OCI-LY1 (cell line): Measurements from ENCODE around the gene MLXIP.

Experiments
- H2AFZ ChIP-seq: fragments of 200-600 bp; sonication (generic), shearing (Covaris generic); 2 replicates; pipeline ENCODE4 v1.6.0; 2014; ENCODE audit warnings: antibody characterized with exemption, mild to moderate bottlenecking, low read length
- H3F3A ChIP-seq: fragments of 200-600 bp; sonication (generic), shearing (Covaris generic); 2 replicates; pipeline ENCODE4 v1.6.0; 2014; ENCODE audit warnings: mild to moderate bottlenecking, antibody characterized with exemption, low read length, moderate library complexity; ENCODE audit not compliant: insufficient read depth
- H3K27ac ChIP-seq: fragments of 200-600 bp; sonication (generic); 2 replicates; pipeline ENCODE4 v1.5.1; 2014; ENCODE audit warnings: low read length, mixed run types, mild to moderate bottlenecking, low read depth; ENCODE audit not compliant: poor library complexity, severe bottlenecking
- H3K27me3 ChIP-seq: fragments of 200-600 bp; sonication (generic); 2 replicates; pipeline ENCODE4 v1.6.0; 2014; ENCODE audit warnings: antibody characterized with exemption, mild to moderate bottlenecking, low read length, moderate library complexity; ENCODE audit not compliant: insufficient read depth
- H3K36me3 ChIP-seq: fragments of 200-600 bp; sonication (generic); 2 replicates; pipeline ENCODE4 v1.6.1; 2014; ENCODE audit warnings: mild to moderate bottlenecking, antibody characterized with exemption, low read length, moderate library complexity, mixed read lengths; ENCODE audit not compliant: insufficient read depth
- H3K4me1 ChIP-seq: fragments of 200-600 bp; sonication (generic); 2 replicates; pipeline ENCODE4 v1.5.1; 2014; ENCODE audit warnings: mild to moderate bottlenecking, low read length, moderate library complexity; ENCODE audit not compliant: insufficient read depth, severe bottlenecking
- H3K4me2 ChIP-seq: fragments of 200-600 bp; sonication (generic), shearing (Covaris generic); 2 replicates; pipeline ENCODE4 v1.6.1; 2014; ENCODE audit warnings: low read length
- H3K4me3 ChIP-seq: fragments of 200-600 bp; sonication (generic); 2 replicates; pipeline ENCODE4 v1.5.1; 2014; ENCODE audit warnings: low read length, low read depth, mild to moderate bottlenecking, mixed read lengths; ENCODE audit not compliant: poor library complexity, severe bottlenecking
- H3K79me2 ChIP-seq: fragments of 200-600 bp; shearing (Covaris generic); 2 replicates; pipeline ENCODE4 v1.6.1; 2016; ENCODE audit warnings: mixed run types, low read length, mixed read lengths; ENCODE audit not compliant: insufficient read depth
- H3K9ac ChIP-seq: fragments of 200-600 bp; sonication (generic), shearing (Covaris generic); 2 replicates; pipeline ENCODE4 v1.6.1; 2014; ENCODE audit warnings: mild to moderate bottlenecking, low read length, mixed read lengths
- H3K9me2 ChIP-seq: fragments of 200-600 bp; sonication (generic), shearing (Covaris generic); 2 replicates; pipeline ENCODE4 v1.6.1; 2014; ENCODE audit warnings: low read depth, mild to moderate bottlenecking, low read length, mixed read lengths
- H3K9me3 ChIP-seq: fragments of 200-600 bp; shearing (Covaris generic); 2 replicates; pipeline ENCODE4 v1.6.1; 2014; ENCODE audit warnings: low read length, mixed read lengths
- H4K20me1 ChIP-seq: fragments of 200-600 bp; sonication (generic), shearing (Covaris generic); 2 replicates; pipeline ENCODE4 v1.6.0; 2016; ENCODE audit warnings: mild to moderate bottlenecking, low read length; ENCODE audit not compliant: insufficient read depth
- EZH2 ChIP-seq: fragments of 200-600 bp; sonication (generic), shearing (Covaris generic); IDR thresholded peaks from 2 replicates; pipeline ENCODE4 v1.8.0; 2017; ENCODE audit warnings: borderline replicate concordance, mixed run types, mild to moderate bottlenecking, antibody characterized with exemption, low read length, moderate library complexity, mixed read lengths
- TF ChIP-seq, protein P1 (sequence below): fragments of 200-600 bp; sonication (generic), shearing (Covaris generic); IDR thresholded peaks from 2 replicates; pipeline ENCODE4 v1.5.1; 2017; ENCODE audit warnings: mild to moderate bottlenecking, antibody characterized with exemption, low read length, moderate library complexity, mixed read lengths

Gene MLXIP

DNA sequence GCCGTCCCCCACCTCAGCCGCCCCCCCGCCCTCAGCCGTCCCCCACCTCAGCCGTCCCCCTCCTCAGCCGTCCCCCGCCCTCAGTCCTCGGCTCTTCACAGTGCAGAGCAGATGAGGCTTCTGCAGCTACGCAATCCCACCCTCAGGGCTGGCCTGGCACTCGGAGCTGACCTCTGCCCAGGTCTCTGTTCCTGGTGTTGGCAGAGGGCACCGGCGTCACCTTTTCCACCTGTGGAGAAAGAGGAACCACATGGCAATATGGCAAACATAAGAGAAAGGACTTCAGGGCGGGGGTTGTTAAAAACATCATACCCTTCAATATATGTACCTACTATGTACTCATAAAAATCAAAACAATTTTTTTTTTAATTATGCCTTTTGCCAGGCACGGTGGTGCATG is 45.8 kb downstream of the MLXIP start:
- Histone ChIP-seq H3K9me3 (no peaks in the 10 kb centered on the region), H3K4me2 (no peak overlapping the region), H3F3A (no peaks in the 10 kb centered on the region), H3K79me2 (no peaks in the 10 kb centered on the region), H3K9ac (no peak overlapping the region), H3K4me3 (no peak overlapping the region), H3K27ac (no peak overlapping the region), H3K9me2 (no peaks in the 10 kb centered on the region), H3K27me3 (no peaks in the 10 kb centered on the region), H3K4me1 (peaks cover 27% of the 10 kb centered on the region), H2AFZ (no peak overlapping the region), H3K36me3 (peaks cover 5% of the 10 kb centered on the region; the same call in 1 of the 2 replicates), H4K20me1 (no peaks in the 10 kb centered on the region)
- TF ChIP-seq EZH2: no peak
- TF ChIP-seq, protein P1, sequence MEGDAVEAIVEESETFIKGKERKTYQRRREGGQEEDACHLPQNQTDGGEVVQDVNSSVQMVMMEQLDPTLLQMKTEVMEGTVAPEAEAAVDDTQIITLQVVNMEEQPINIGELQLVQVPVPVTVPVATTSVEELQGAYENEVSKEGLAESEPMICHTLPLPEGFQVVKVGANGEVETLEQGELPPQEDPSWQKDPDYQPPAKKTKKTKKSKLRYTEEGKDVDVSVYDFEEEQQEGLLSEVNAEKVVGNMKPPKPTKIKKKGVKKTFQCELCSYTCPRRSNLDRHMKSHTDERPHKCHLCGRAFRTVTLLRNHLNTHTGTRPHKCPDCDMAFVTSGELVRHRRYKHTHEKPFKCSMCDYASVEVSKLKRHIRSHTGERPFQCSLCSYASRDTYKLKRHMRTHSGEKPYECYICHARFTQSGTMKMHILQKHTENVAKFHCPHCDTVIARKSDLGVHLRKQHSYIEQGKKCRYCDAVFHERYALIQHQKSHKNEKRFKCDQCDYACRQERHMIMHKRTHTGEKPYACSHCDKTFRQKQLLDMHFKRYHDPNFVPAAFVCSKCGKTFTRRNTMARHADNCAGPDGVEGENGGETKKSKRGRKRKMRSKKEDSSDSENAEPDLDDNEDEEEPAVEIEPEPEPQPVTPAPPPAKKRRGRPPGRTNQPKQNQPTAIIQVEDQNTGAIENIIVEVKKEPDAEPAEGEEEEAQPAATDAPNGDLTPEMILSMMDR: no peak

GRCh38 chr12:122125452-122126341 is 47.1 kb downstream of the MLXIP start:
- Histone ChIP-seq H3K36me3 (peaks cover 13% of the 10 kb centered on the region; the same call in 1 of the 2 replicates), H3K27me3 (no peaks in the 10 kb centered on the region), H3F3A (no peaks in the 10 kb centered on the region), H3K4me3 (no peak overlapping the region), H2AFZ (no peak overlapping the region), H3K27ac (peak overlapping the region; percentile 66), H4K20me1 (no peaks in the 10 kb centered on the region), H3K4me1 (peaks cover 27% of the 10 kb centered on the region), H3K9ac (peak overlapping the region; percentile 16; the same call in 1 of the 2 replicates), H3K9me2 (no peaks in the 10 kb centered on the region), H3K9me3 (no peaks in the 10 kb centered on the region), H3K4me2 (no peak overlapping the region; the same call in 1 of the 2 replicates), H3K79me2 (no peaks in the 10 kb centered on the region)
- TF ChIP-seq EZH2: no peak
- TF ChIP-seq, protein P1: no peak

- no peaks in the 10 kb centered on the region for H3K79me2 ChIP-seq
- no peak overlapping the region for H2AFZ ChIP-seq
- no peaks in the 10 kb centered on the region for H3K9me2 ChIP-seq
- no peaks in the 10 kb centered on the region for H3F3A ChIP-seq
- no peak overlapping the region for H3K4me3 ChIP-seq
- no peaks in the 10 kb centered on the region for H3K9me3 ChIP-seq
- no peak for TF ChIP-seq EZH2
- TF ChIP-seq, protein P1: no peak
- H3K4me2 ChIP-seq: no peak overlapping the region
- no peaks in the 10 kb centered on the region for H3K27me3 ChIP-seq
- peaks cover 27% of the 10 kb centered on the region for H3K4me1 ChIP-seq
- H3K27ac ChIP-seq: peak overlapping the region; percentile 66
- peaks cover 15% of the 10 kb centered on the region; the same call in 1 of the 2 replicates for H3K36me3 ChIP-seq
- H4K20me1 ChIP-seq: no peaks in the 10 kb centered on the region
- no peak overlapping the region; the same call in 1 of the 2 replicates for H3K9ac ChIP-seq
These were observed 47.7 kb downstream of the MLXIP start for GRCh38 chr12:122126342-122126635.
